A549 (cell line): Measurements from ENCODE around the gene PRAC1.

ENCODE experiments used
- MAFK ChIP-seq: fragments of 450-650 bp; IDR thresholded peaks from 2 replicates; pipeline ENCODE4 v1.6.1; 2014; ENCODE audit not compliant: partially characterized antibody
- MAX ChIP-seq: IDR thresholded peaks from 2 replicates; pipeline ENCODE4 v1.6.1; 2012
- RNF2 ChIP-seq: fragments of 200-600 bp; sonication (generic); IDR thresholded peaks from 2 replicates; pipeline ENCODE4 v1.6.1; 2016; ENCODE audit warnings: low read depth, mild to moderate bottlenecking, antibody characterized with exemption, moderate library complexity, borderline replicate concordance

- no peak for TF ChIP-seq MAFK
- no peak for TF ChIP-seq RNF2
- TF ChIP-seq MAX = no peak
These were observed 6.6 kb downstream of the PRAC1 start for GRCh38 chr17:48715496-48716399.
